Measurements from ENCODE around the gene NFIX. TPM values are rescaled to one million over a fixed set of nuclear protein-coding genes. Genes with fewer than 3 reads are reported as not detected.

NFIX gene
- total RNA-seq, 3 donors from 2014 or later (not counting 1 experiment from before 2014, with no cell fraction given) = 0.61 to 2.1 (median 1.3) TPM

DNA sequence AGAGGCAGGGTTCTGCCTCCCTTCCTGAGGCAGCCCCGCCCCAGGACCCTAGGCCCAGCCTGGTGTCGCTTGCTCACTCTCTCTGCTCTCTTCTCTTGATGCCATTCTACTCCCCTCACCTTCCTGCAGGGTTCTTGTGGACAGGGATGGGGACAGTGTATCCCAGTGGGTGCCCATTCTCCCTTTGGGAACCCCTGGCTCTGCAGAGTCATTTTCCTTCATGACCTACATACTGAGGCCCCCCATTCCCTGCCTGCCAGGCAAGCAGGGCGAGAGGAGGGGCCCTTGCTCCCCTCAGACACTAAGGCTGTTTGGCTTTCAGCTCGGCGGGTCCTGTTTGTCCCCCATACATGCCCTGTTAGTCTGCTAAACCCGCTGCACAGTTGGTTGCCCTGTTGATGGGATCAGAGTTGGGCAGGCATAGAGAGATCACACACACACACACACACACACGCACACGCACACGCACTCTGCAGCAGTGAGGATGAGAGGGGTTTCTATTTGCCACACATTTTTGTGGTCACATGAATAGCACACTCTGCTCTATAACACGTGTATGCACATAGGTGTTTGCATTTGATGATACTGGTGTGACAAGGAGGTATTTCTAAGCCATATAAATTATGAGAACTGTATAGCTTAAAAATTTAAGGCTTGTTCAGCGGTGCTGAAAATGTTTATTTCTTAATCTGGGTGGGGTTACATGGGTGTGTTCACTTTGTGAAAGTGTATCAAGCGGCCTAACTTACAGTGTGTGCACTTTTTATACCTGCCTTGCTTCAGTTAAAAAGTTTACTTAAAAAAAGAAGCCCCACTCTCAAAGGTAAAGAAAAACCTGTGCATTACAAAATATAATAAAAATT, 20.3 kb downstream of the NFIX start:
- H3K27me3 Mint-ChIP-seq (ENCODE audit: low read depth in 2 of 2) = peaks cover 48 to 68% of the 10 kb centered on the region in 2 donors
- ATAC-seq (no peak), DNase-seq (no peak)
- no peak overlapping the region for H3K4me3 ChIP-seq (ENCODE audit: low read length)
- intact Hi-C loops (cut with micrococcal nuclease) = loop anchor here (2.0 kb wide), 1 partner anchor 31 kb away; no protein-coding TSS in a partner anchor
- H3K4me3 Mint-ChIP-seq = peak overlapping the region; percentile 42
- H3K27ac Mint-ChIP-seq = no peak overlapping the region
- no peak for TF ChIP-seq CTCF (IDR thresholded peaks at IDR 0.05)
- H3K36me3 Mint-ChIP-seq = no peaks in the 10 kb centered on the region
- no peaks in the 10 kb centered on the region for H3K36me3 ChIP-seq (ENCODE audit: control insufficient read depth, insufficient read depth, low read length)
- H3K27me3 ChIP-seq (ENCODE audit: control insufficient read depth, insufficient read depth, low read length) = peaks cover 50% of the 10 kb centered on the region
- H3K27ac ChIP-seq (ENCODE audit: low read length) = no peak overlapping the region
- H3K9me3 ChIP-seq (ENCODE audit: control insufficient read depth, insufficient read depth, low read length) = no peaks in the 10 kb centered on the region
- 82% methylated on average over 8 of the region's 12 CpGs for WGBS (ENCODE audit: insufficient coverage)
- no peaks in the 10 kb centered on the region for H3K9me3 Mint-ChIP-seq
- H3K4me1 ChIP-seq (ENCODE audit: control insufficient read depth, insufficient read depth, low read length) = peaks cover 32% of the 10 kb centered on the region
- peaks cover 18 to 25% of the 10 kb centered on the region in 2 donors for H3K4me1 Mint-ChIP-seq

- Histone ChIP-seq H3K36me3 (ENCODE audit: control insufficient read depth, insufficient read depth, low read length) (no peaks in the 10 kb centered on the region), H3K27ac (ENCODE audit: low read length) (no peak overlapping the region), H3K27me3 (ENCODE audit: control insufficient read depth, insufficient read depth, low read length) (peaks cover 43% of the 10 kb centered on the region), H3K4me1 (ENCODE audit: control insufficient read depth, insufficient read depth, low read length) (peaks cover 32% of the 10 kb centered on the region), H3K9me3 (ENCODE audit: control insufficient read depth, insufficient read depth, low read length) (no peaks in the 10 kb centered on the region), H3K4me3 (ENCODE audit: low read length) (no peak overlapping the region)
- Mint-ChIP-seq H3K4me1 (peaks cover 18 to 25% of the 10 kb centered on the region in 2 donors), H3K4me3 (no peak overlapping the region), H3K27me3 (ENCODE audit: low read depth in 2 of 2) (peaks cover 48 to 63% of the 10 kb centered on the region in 2 donors), H3K9me3 (no peaks in the 10 kb centered on the region), H3K36me3 (no peaks in the 10 kb centered on the region), H3K27ac (no peak overlapping the region)
- intact Hi-C loops (cut with micrococcal nuclease) = no loop called here
- WGBS (ENCODE audit: insufficient coverage) = 92% methylated on average over 7 of the region's 7 CpGs
- ATAC-seq = no peak
- DNase-seq = no peak
- no peak for TF ChIP-seq CTCF (IDR thresholded peaks at IDR 0.05)
Measured at GRCh38 chr19:13016245-13016627, 21.0 kb downstream of the NFIX start.

DNA sequence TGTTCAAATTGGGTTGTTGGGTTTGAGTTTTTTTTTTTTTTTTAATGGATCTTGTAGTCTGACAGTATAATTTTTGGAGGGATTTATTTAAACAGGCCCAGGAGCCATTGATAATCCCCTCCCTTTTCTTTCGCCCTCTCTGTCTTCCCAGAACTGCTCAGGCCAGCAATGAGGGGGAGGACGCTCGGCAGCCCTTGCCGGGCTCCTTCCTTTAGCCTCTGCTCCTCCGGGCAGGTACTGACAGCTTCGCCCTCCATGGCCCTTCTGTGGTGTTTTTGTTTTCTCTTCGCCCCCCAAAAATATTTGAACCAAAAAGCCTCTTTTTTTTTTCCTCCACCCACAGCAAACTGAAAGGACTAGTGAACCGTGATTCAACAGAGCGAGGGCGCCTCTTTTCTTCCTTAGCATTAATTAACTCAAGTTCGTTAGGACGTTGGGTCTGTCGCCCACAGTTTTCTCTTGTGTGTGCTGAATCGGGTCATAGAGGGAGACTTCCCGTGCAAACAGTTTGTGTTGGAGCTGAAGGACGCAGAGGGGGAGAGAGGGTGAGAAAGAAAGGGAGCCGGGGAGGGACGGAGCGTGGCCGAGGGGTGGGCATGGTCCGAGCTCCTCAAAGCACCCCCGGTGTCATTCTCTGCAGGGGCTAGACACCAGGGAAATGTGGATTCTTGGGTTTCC, 21.5 kb downstream of the NFIX start:
- no peak overlapping the region for H3K27ac ChIP-seq (ENCODE audit: low read length)

More for the DNA sequence above, 21.5 kb downstream of the NFIX start:
- Mint-ChIP-seq H3K4me1 (peaks cover 18 to 25% of the 10 kb centered on the region in 2 donors), H3K4me3 (no peak overlapping the region), H3K9me3 (no peaks in the 10 kb centered on the region), H3K27ac (no peak overlapping the region), H3K27me3 (ENCODE audit: low read depth in 2 of 2) (peaks cover 52 to 61% of the 10 kb centered on the region in 2 donors), H3K36me3 (no peaks in the 10 kb centered on the region)
- H3K4me3 ChIP-seq (ENCODE audit: low read length) = no peak overlapping the region
- DNase-seq = no peak
- H3K9me3 ChIP-seq (ENCODE audit: control insufficient read depth, insufficient read depth, low read length) = no peaks in the 10 kb centered on the region
- 83% methylated on average over 21 of the region's 22 CpGs for WGBS (ENCODE audit: insufficient coverage)
- TF ChIP-seq CTCF (IDR thresholded peaks at IDR 0.05) = no peak
- H3K27me3 ChIP-seq (ENCODE audit: control insufficient read depth, insufficient read depth, low read length) = peaks cover 38% of the 10 kb centered on the region
- intact Hi-C loops (cut with micrococcal nuclease) = no loop called here
- no peak for ATAC-seq
- no peaks in the 10 kb centered on the region for H3K36me3 ChIP-seq (ENCODE audit: control insufficient read depth, insufficient read depth, low read length)
- peaks cover 28% of the 10 kb centered on the region for H3K4me1 ChIP-seq (ENCODE audit: control insufficient read depth, insufficient read depth, low read length)

Data from natural killer cell (primary cell).